DOHH2 (cell line): ENCODE data around the gene WDR76.

Source experiments
- H3F3A ChIP-seq: fragments of 200-600 bp; sonication (generic), shearing (Covaris generic); 2 replicates; pipeline ENCODE4 v1.6.0; 2016; ENCODE audit warnings: antibody characterized with exemption, mild to moderate bottlenecking; ENCODE audit not compliant: control insufficient read depth, insufficient read depth
- H3K27ac ChIP-seq: fragments of 200-600 bp; sonication (generic); 2 replicates; pipeline ENCODE4 v1.5.1; 2014; ENCODE audit warnings: low read depth, mild to moderate bottlenecking, low read length, moderate library complexity
- H3K27me3 ChIP-seq: fragments of 200-600 bp; sonication (generic); 2 replicates; pipeline ENCODE4 v1.6.1; 2014; ENCODE audit warnings: mild to moderate bottlenecking, low read length, mixed read lengths; ENCODE audit not compliant: control insufficient read depth
- H3K36me3 ChIP-seq: fragments of 200-600 bp; sonication (generic); 2 replicates; pipeline ENCODE4 v1.6.1; 2014; ENCODE audit warnings: mild to moderate bottlenecking, low read length, moderate library complexity, mixed read lengths; ENCODE audit not compliant: control insufficient read depth
- H3K4me1 ChIP-seq: fragments of 200-600 bp; sonication (generic); 2 replicates; pipeline ENCODE4 v1.6.1; 2014; ENCODE audit warnings: mild to moderate bottlenecking, low read length, mixed read lengths; ENCODE audit not compliant: control insufficient read depth
- H3K4me2 ChIP-seq: fragments of 200-600 bp; sonication (generic); 2 replicates; pipeline ENCODE4 v1.6.0; 2014; ENCODE audit warnings: mild to moderate bottlenecking, low read length, moderate library complexity
- H3K4me3 ChIP-seq: fragments of 200-600 bp; sonication (generic); 2 replicates; pipeline ENCODE4 v1.5.1; 2014; ENCODE audit warnings: mild to moderate bottlenecking, low read length, mixed read lengths
- H3K79me2 ChIP-seq: fragments of 200-600 bp; sonication (generic); 2 replicates; pipeline ENCODE4 v1.6.1; 2014; ENCODE audit warnings: mild to moderate bottlenecking, low read length, mixed read lengths; ENCODE audit not compliant: control insufficient read depth
- H3K9me2 ChIP-seq: fragments of 200-600 bp; sonication (generic); replicated peaks from 2 replicates; pipeline ENCODE4 v1.6.1; 2014; ENCODE audit warnings: mild to moderate bottlenecking, low read length, mixed read lengths; ENCODE audit not compliant: control insufficient read depth
- H3K9me3 ChIP-seq: fragments of 200-600 bp; sonication (generic); 2 replicates; pipeline ENCODE4 v1.6.1; 2014; ENCODE audit warnings: antibody characterized with exemption, low read length, mixed read lengths; ENCODE audit not compliant: control insufficient read depth, insufficient read depth
- H4K20me1 ChIP-seq: fragments of 200-600 bp; sonication (generic); 2 replicates; pipeline ENCODE4 v1.6.0; 2014; ENCODE audit warnings: low read depth, mild to moderate bottlenecking, antibody characterized with exemption, low read length, moderate library complexity; ENCODE audit not compliant: control insufficient read depth, insufficient read depth
- CTCF ChIP-seq: fragments of 200-600 bp; sonication (generic); IDR thresholded peaks from one replicate; pipeline ENCODE4 v1.5.1; 2014; ENCODE audit warnings: antibody characterized with exemption, mild to moderate bottlenecking, low read depth, low read length; ENCODE audit not compliant: poor library complexity, severe bottlenecking
- EZH2phosphoT487 ChIP-seq: fragments of 200-600 bp; sonication (generic); IDR thresholded peaks from 2 replicates; pipeline ENCODE4 v1.6.1; 2017; ENCODE audit warnings: borderline replicate concordance, mild to moderate bottlenecking, antibody characterized with exemption, low read length, moderate library complexity, mixed read lengths

WDR76 gene

DNA sequence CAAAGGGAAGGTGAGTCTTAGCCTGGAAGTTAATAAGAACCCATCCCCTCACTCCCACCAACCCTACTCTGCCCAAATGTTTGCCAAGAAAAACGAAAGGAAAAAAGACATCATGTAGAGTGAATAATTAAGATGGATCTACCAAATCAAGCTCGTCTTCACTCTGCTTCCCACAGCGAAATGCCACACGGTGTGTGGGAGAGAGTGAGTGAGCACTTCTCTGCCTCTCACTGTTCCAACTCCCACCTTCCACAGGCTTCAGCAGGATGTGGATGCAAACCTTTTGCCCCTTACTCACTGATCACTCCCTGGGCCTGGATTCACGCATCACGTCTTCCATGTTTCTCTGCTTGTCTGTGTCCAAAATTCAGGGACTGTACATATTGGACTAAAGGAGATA is 85.4 kb downstream of the WDR76 start:
- Histone ChIP-seq H3K27ac (no peak overlapping the region), H3K27me3 (no peaks in the 10 kb centered on the region; the same call in 1 of the 2 replicates), H3K4me1 (no peaks in the 10 kb centered on the region), H3K4me2 (no peak overlapping the region), H3F3A (no peaks in the 10 kb centered on the region), H3K36me3 (no peaks in the 10 kb centered on the region), H3K4me3 (no peak overlapping the region), H4K20me1 (no peaks in the 10 kb centered on the region), H3K9me3 (no peaks in the 10 kb centered on the region), H3K79me2 (no peaks in the 10 kb centered on the region), H3K9me2 (no peaks in the 10 kb centered on the region)
- TF ChIP-seq CTCF (no peak), EZH2phosphoT487 (no peak)

GRCh38 chr15:43913026-43913780 is 86.4 kb downstream of the WDR76 start:
- H3K27me3 ChIP-seq, result no peaks in the 10 kb centered on the region; the same call in 1 of the 2 replicates
- TF ChIP-seq EZH2phosphoT487 (no peak), CTCF (no peak)
- no peaks in the 10 kb centered on the region for H3F3A ChIP-seq
- H3K36me3 ChIP-seq, result no peaks in the 10 kb centered on the region
- no peaks in the 10 kb centered on the region for H3K9me2 ChIP-seq
- no peaks in the 10 kb centered on the region for H4K20me1 ChIP-seq
- no peaks in the 10 kb centered on the region for H3K79me2 ChIP-seq
- no peaks in the 10 kb centered on the region for H3K9me3 ChIP-seq
- no peak overlapping the region for H3K27ac ChIP-seq
- H3K4me1 ChIP-seq, result no peaks in the 10 kb centered on the region
- H3K4me2 ChIP-seq, result no peak overlapping the region
- H3K4me3 ChIP-seq, result no peak overlapping the region

DNA sequence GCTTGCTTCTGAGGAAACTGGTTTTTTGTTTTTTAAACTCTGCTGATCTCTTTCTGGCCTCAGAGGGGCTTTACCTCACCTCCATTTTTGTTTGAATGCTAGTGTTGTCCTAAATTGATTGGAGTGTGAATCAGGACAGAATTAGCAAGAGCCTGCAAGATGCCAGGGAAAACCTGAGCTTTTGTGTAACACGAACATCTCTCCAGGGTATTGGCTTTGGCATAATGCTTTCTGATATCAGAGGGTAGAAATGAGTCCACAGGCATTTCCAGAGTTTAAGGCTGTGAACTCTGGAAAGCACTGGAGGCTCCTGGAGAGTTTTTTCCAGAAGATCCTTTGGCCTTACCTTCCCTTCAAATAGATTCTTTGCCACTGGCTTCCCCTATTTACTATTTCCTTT is 87.1 kb downstream of the WDR76 start:
- Histone ChIP-seq H3K4me1 (no peaks in the 10 kb centered on the region), H3K79me2 (no peaks in the 10 kb centered on the region), H3K9me2 (no peaks in the 10 kb centered on the region), H3K27ac (no peak overlapping the region), H4K20me1 (no peaks in the 10 kb centered on the region), H3K9me3 (no peaks in the 10 kb centered on the region), H3K36me3 (no peaks in the 10 kb centered on the region), H3K4me3 (no peak overlapping the region), H3F3A (no peaks in the 10 kb centered on the region), H3K27me3 (no peaks in the 10 kb centered on the region; the same call in 1 of the 2 replicates), H3K4me2 (no peak overlapping the region)
- TF ChIP-seq EZH2phosphoT487 (no peak), CTCF (no peak)
